Stimulated activated CD4-positive, alpha-beta T cell treated with anti-CD3 and anti-CD28 coated beads, Interleukin-2, amount 100 ng/mL, for 4 hours (primary cell): ENCODE data around the gene OR2A25.
"Not testable (repeated sequence)": the region's sequence is repeated elsewhere in the genome, so short reads cannot be mapped to it uniquely, and the experiment has no call there.

Experiments used
- DNase-seq: peaks from one replicate; pipeline ENCODE4 v3.0.0-alpha.2; 2020; ENCODE audit warnings: low read depth

OR2A25 gene

GRCh38 chr7:144069511-144069910, at the start of gene OR2A25:
Gene OR2A25, plus strand, starts transcription at chr7:144069811. Its CDS starts 4,409 bp downstream, at chr7:144074220.
- no peak for DNase-seq

- no peak for DNase-seq
Observed at GRCh38 chr7:144020340-144020739, 49.3 kb upstream of the OR2A25 start.

- no peak for DNase-seq
Observed at GRCh38 chr7:144022169-144022568, 47.4 kb upstream of the OR2A25 start.

- no peak for DNase-seq
Observed at GRCh38 chr7:144023171-144023827, 46.3 kb upstream of the OR2A25 start.

- DNase-seq, result no peak
Observed at GRCh38 chr7:144024213-144024612, 45.4 kb upstream of the OR2A25 start.

GRCh38 chr7:144026203-144026883, 43.3 kb upstream of the OR2A25 start:
- no peak for DNase-seq

- DNase-seq, result no peak
Observed at GRCh38 chr7:144027070-144027469, 42.5 kb upstream of the OR2A25 start.

GRCh38 chr7:144027974-144028373, 41.6 kb upstream of the OR2A25 start:
- no peak for DNase-seq

GRCh38 chr7:144028547-144028946, 41.1 kb upstream of the OR2A25 start:
- no peak for DNase-seq

GRCh38 chr7:144032516-144032915, 37.1 kb upstream of the OR2A25 start:
- DNase-seq, result no peak

GRCh38 chr7:144032985-144033709, 36.5 kb upstream of the OR2A25 start:
- DNase-seq, result no peak

GRCh38 chr7:144035385-144035784, 34.2 kb upstream of the OR2A25 start:
- DNase-seq, result no peak

- DNase-seq, result no peak
Observed at GRCh38 chr7:144036302-144036885, 33.2 kb upstream of the OR2A25 start.

- DNase-seq, result no peak
Observed at GRCh38 chr7:144037414-144038035, 32.1 kb upstream of the OR2A25 start.

GRCh38 chr7:144038887-144039286, 30.7 kb upstream of the OR2A25 start:
- no peak for DNase-seq

- no peak for DNase-seq
Observed at GRCh38 chr7:144048648-144049047, 21.0 kb upstream of the OR2A25 start, which contains the start of gene OR2A5. Gene OR2A5, plus strand, starts transcription at chr7:144048948. Its CDS starts 1,454 bp downstream, at chr7:144050402.

- DNase-seq, result no peak
Observed at GRCh38 chr7:144049491-144049890, 20.1 kb upstream of the OR2A25 start.

GRCh38 chr7:144050093-144050492, 19.5 kb upstream of the OR2A25 start:
- DNase-seq, result no peak

GRCh38 chr7:144050884-144051283, 18.7 kb upstream of the OR2A25 start:
- DNase-seq, result not testable (repeated sequence)

GRCh38 chr7:144057954-144058353, 11.7 kb upstream of the OR2A25 start:
- no peak for DNase-seq

- no peak for DNase-seq
Observed at GRCh38 chr7:144063710-144064109, 5.9 kb upstream of the OR2A25 start.

- DNase-seq, result no peak
Observed at GRCh38 chr7:144069953-144070352, 342 bp downstream of the OR2A25 start.
